ENCODE data around the gene GPR137C.

DNA sequence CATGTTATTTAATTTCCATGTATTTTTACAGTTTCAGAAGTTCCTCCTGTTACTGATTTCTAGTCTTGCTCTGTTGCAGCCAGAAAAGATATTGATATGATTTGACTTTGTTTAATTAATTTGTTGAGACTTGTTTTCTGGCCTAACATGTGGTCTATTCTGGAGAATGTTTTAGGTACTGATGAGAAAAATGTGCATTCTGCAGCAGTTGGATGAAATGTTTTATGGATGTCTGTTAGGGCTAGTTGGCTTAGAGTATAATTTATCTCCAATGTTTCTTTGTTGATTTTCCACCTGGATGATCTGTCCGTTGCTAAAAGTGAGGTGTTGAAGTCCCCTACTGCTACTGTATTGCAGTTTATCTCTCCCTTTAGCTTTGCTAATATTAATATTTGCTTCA, 54.4 kb downstream of the GPR137C start:
- TF ChIP-seq POLR2A (IDR thresholded peaks at IDR 0.05) = no peak
- TF ChIP-seq EP300 (IDR thresholded peaks at IDR 0.05) = no peak

All from tibial nerve (tissue), 3 donors.